Panc1 (cell line): ENCODE data around the gene TRAPPC5. TPM values are rescaled to one million over a fixed set of nuclear protein-coding genes. Genes with fewer than 3 reads are reported as not detected.

Experiments
- ATAC-seq: fragments of 200-7000 bp; cut with Tn5 transposase; 2 replicates; pipeline ENCODE4 v1.9.1; 2020; ENCODE audit warnings: mild to moderate bottlenecking, moderate library complexity
- BruUV-seq: library from RNA; stranded (reverse); fragments of 400-500 nt; replicated peaks from 2 replicates; lab custom pipeline; 2021; lab: Mats Ljungman, UMichigan
- CTCF ChIA-PET: fragments of 300-600 bp; sonication (Branson Sonifier 250); formaldehyde crosslinking; loops from one replicate; lab custom pipeline; 2022; ENCODE audit warnings: antibody characterized with exemption; lab: Charles Lee
- POLR2A ChIA-PET: fragments of 300-600 bp; sonication (Branson Sonifier 250); formaldehyde crosslinking; loops from one replicate; lab custom pipeline; 2022; ENCODE audit warnings: antibody characterized with exemption; lab: Charles Lee
- DNase-seq: peaks from one replicate; pipeline ENCODE4 v3.0.0-alpha.2; 2010; ENCODE audit warnings: low read depth, low spot score
- H3K27ac ChIP-seq: 2 replicates; pipeline ENCODE4 v1.5.1; 2011; ENCODE audit warnings: mild to moderate bottlenecking, low read length, inconsistent platforms
- H3K27me3 ChIP-seq: fragments of 200-500 bp; sonication (Bioruptor generic); 2 replicates; pipeline ENCODE4 v1.6.0; 2014; ENCODE audit warnings: low read length, inconsistent platforms; ENCODE audit not compliant: control insufficient read depth, insufficient read depth
- H3K36me3 ChIP-seq: fragments of 200-500 bp; sonication (Bioruptor generic); 2 replicates; pipeline ENCODE4 v1.5.1; 2014; ENCODE audit warnings: inconsistent platforms, mild to moderate bottlenecking, low read length, moderate library complexity; ENCODE audit not compliant: control insufficient read depth, insufficient read depth
- H3K4me1 ChIP-seq: 2 replicates; pipeline ENCODE4 v1.5.1; 2011; ENCODE audit warnings: inconsistent platforms, mild to moderate bottlenecking, low read length, moderate library complexity; ENCODE audit not compliant: control insufficient read depth, insufficient read depth
- H3K4me3 ChIP-seq, 2 experiments: 2 replicates each; pipeline ENCODE4 v1.5.1; 2011 to 2012; ENCODE audit warnings: low read depth in 2 of 2, low read length in 2 of 2, mild to moderate bottlenecking in 2 of 2, inconsistent platforms in 1 of 2, moderate library complexity in 1 of 2
- H3K9me3 ChIP-seq: fragments of 200-500 bp; sonication (Bioruptor generic); 2 replicates; pipeline ENCODE4 v1.5.1; 2014; ENCODE audit warnings: low read depth, mild to moderate bottlenecking, inconsistent platforms, low read length, moderate library complexity; ENCODE audit not compliant: control insufficient read depth, insufficient read depth
- CTCF ChIP-seq: fragments of 450-650 bp; IDR thresholded peaks from 2 replicates; pipeline ENCODE4 v1.5.1; 2017; ENCODE audit warnings: mild to moderate bottlenecking
- POLR2AphosphoS5 ChIP-seq: IDR thresholded peaks from 2 replicates; pipeline ENCODE4 v1.6.1; 2012; ENCODE audit warnings: mild to moderate bottlenecking, low read depth, low read length, moderate library complexity
- REST ChIP-seq, 2 experiments: IDR thresholded peaks; 2 replicates each; pipeline ENCODE4 v1.6.1; 2011 to 2012; ENCODE audit warnings: low read depth in 2 of 2, control low read depth in 1 of 2, low read length in 1 of 2, mild to moderate bottlenecking in 1 of 2, moderate library complexity in 1 of 2; ENCODE audit not compliant: insufficient read depth in 1 of 2
- SIN3A ChIP-seq: IDR thresholded peaks from 2 replicates; pipeline ENCODE4 v1.6.1; 2012; ENCODE audit warnings: low read depth, mild to moderate bottlenecking, low read length, moderate library complexity, borderline replicate concordance; ENCODE audit not compliant: insufficient read depth
- TCF7L2 ChIP-seq: IDR thresholded peaks from 2 replicates; pipeline ENCODE4 v1.6.1; 2011; ENCODE audit warnings: mild to moderate bottlenecking, low read depth, low read length, inconsistent platforms
- in situ Hi-C: cut with HindIII; loops from 2 replicates; pipeline ENCODE4 v1.10.0; 2016; ENCODE audit warnings: low sequenced_read_pairs, low pct_unique_long_range_greater_than_20kb
- intact Hi-C: fragments of 100-400 bp; cut with micrococcal nuclease; formaldehyde crosslinking; loops from one replicate; pipeline ENCODE4 v1.10.0; 2022; ENCODE audit not compliant: unreplicated experiment
- total RNA-seq: library from RNA; stranded (reverse); gene quantifications from one replicate; pipeline ENCODE4 v1.2.1, GENCODE V29; 2021; ENCODE audit not compliant: unreplicated experiment

The TRAPPC5 gene
- total RNA-seq, 1 experiment from 2014 or later = 101 TPM

GRCh38 chr19:7689165-7689564 is 8.5 kb downstream of the TRAPPC5 start:
- TF ChIP-seq SIN3A (no peak), TCF7L2 (no peak)

GRCh38 chr19:7690779-7691258 is 10.2 kb downstream of the TRAPPC5 start:
- TF ChIP-seq SIN3A (no peak), POLR2AphosphoS5 (no peak), CTCF (no peak), REST (IDR thresholded peaks at IDR 0.05; ENCODE audit: insufficient read depth in 1 of 2, low read depth in 2 of 2, low read length in 1 of 2) (no peak), TCF7L2 (no peak)
- Histone ChIP-seq H3K9me3 (no peaks in the 10 kb centered on the region), H3K36me3 (no peaks in the 10 kb centered on the region), H3K4me3 (no peak overlapping the region), H3K4me1 (no peaks in the 10 kb centered on the region), H3K27me3 (no peaks in the 10 kb centered on the region), H3K27ac (no peak overlapping the region)
- DNase-seq = no peak
- ChIA-PET POLR2A (no interaction called here), CTCF (interaction anchor here (0.6 kb wide), 1 partner anchor 39 kb away, joined by 3 read pairs; no protein-coding TSS in a partner anchor)
- ATAC-seq = no peak
- intact Hi-C loops (no loop called here), in situ Hi-C loops (no loop called here)
- BruUV-seq = no TSS peak

More at GRCh38 chr19:7689165-7689564, 8.5 kb downstream of the TRAPPC5 start:
- in situ Hi-C loops = no loop called here
- H3K4me1 ChIP-seq = no peaks in the 10 kb centered on the region
- H3K27ac ChIP-seq = no peak overlapping the region
- no peaks in the 10 kb centered on the region for H3K27me3 ChIP-seq
- H3K9me3 ChIP-seq = no peaks in the 10 kb centered on the region
- H3K4me3 ChIP-seq = no peak overlapping the region
- ChIA-PET POLR2A (no interaction called here), CTCF (no interaction called here)
- no TSS peak for BruUV-seq
- no peak for ATAC-seq
- intact Hi-C loops = no loop called here
- no peaks in the 10 kb centered on the region for H3K36me3 ChIP-seq
- DNase-seq = no peak

GRCh38 chr19:7691497-7691896 is 10.9 kb downstream of the TRAPPC5 start:
- TF ChIP-seq POLR2AphosphoS5 = no peak
- TF ChIP-seq REST (IDR thresholded peaks at IDR 0.05; ENCODE audit: insufficient read depth in 1 of 2, low read depth in 2 of 2, low read length in 1 of 2) = no peak
- no peak for TF ChIP-seq SIN3A
- TF ChIP-seq CTCF = no peak
- no peak for TF ChIP-seq TCF7L2
- Histone ChIP-seq H3K9me3 (no peaks in the 10 kb centered on the region), H3K4me3 (no peak overlapping the region), H3K4me1 (no peaks in the 10 kb centered on the region), H3K27ac (no peak overlapping the region), H3K27me3 (no peaks in the 10 kb centered on the region), H3K36me3 (no peaks in the 10 kb centered on the region)
- BruUV-seq = no TSS peak
- ChIA-PET CTCF (interaction anchor here (0.6 kb wide), 1 partner anchor 40 kb away, joined by 3 read pairs; no protein-coding TSS in a partner anchor), POLR2A (no interaction called here)
- ATAC-seq = no peak
- in situ Hi-C loops (no loop called here), intact Hi-C loops (no loop called here)
- no peak for DNase-seq
